Measurements from ENCODE around the gene AGBL1.

The AGBL1 gene

GRCh38 chr15:86329311-86330013, 249.8 kb downstream of the AGBL1 start:
- no peak for DNase-seq

GRCh38 chr15:86333819-86334218, 254.1 kb downstream of the AGBL1 start:
- no peak for DNase-seq

- DNase-seq, result no peak
These were observed 256.5 kb downstream of the AGBL1 start for GRCh38 chr15:86336051-86336788.

- DNase-seq, result no peak
These were observed 257.4 kb downstream of the AGBL1 start for GRCh38 chr15:86337071-86337470.

GRCh38 chr15:86347245-86347644, 267.6 kb downstream of the AGBL1 start:
- DNase-seq, result no peak

GRCh38 chr15:86349565-86349964, 269.9 kb downstream of the AGBL1 start:
- DNase-seq, result no peak

- no peak for DNase-seq
These were observed 273.5 kb downstream of the AGBL1 start for GRCh38 chr15:86353213-86353612.

- DNase-seq, result no peak
These were observed 275.7 kb downstream of the AGBL1 start for GRCh38 chr15:86355361-86355760.

GRCh38 chr15:86355801-86356200, 276.1 kb downstream of the AGBL1 start:
- DNase-seq, result no peak

GRCh38 chr15:86362555-86362954, 282.9 kb downstream of the AGBL1 start:
- no peak for DNase-seq

GRCh38 chr15:86373147-86373546, 293.5 kb downstream of the AGBL1 start:
- DNase-seq, result no peak

GRCh38 chr15:86375733-86376280, 296.1 kb downstream of the AGBL1 start:
- DNase-seq, result no peak

GRCh38 chr15:86377914-86378313, 298.2 kb downstream of the AGBL1 start:
- no peak for DNase-seq

- no peak for DNase-seq
These were observed 302.7 kb downstream of the AGBL1 start for GRCh38 chr15:86382341-86382740.

GRCh38 chr15:86383611-86384010, 303.9 kb downstream of the AGBL1 start:
- no peak for DNase-seq

GRCh38 chr15:86384186-86384585, 304.5 kb downstream of the AGBL1 start:
- DNase-seq, result no peak

- no peak for DNase-seq
These were observed 312.6 kb downstream of the AGBL1 start for GRCh38 chr15:86392296-86392695.

- no peak for DNase-seq
These were observed 313.2 kb downstream of the AGBL1 start for GRCh38 chr15:86392874-86393273.

GRCh38 chr15:86394866-86395265, 315.2 kb downstream of the AGBL1 start:
- DNase-seq, result no peak

GRCh38 chr15:86399041-86399954, 319.6 kb downstream of the AGBL1 start:
- DNase-seq, result no peak

GRCh38 chr15:86403221-86403620, 323.6 kb downstream of the AGBL1 start:
- no peak for DNase-seq

- no peak for DNase-seq
These were observed 324.4 kb downstream of the AGBL1 start for GRCh38 chr15:86403914-86404583.

GRCh38 chr15:86408261-86408660, 328.6 kb downstream of the AGBL1 start:
- DNase-seq, result no peak

All from NCI-H1436 (cell line).